ENCODE results near the gene GTF3C1.

- TF ChIP-seq CTCF (IDR thresholded peaks at IDR 0.05) = no peak
- TF ChIP-seq POLR2A (IDR thresholded peaks at IDR 0.05) = no peak
- TF ChIP-seq POLR2AphosphoS5 (IDR thresholded peaks at IDR 0.05) = no peak
- no peak for TF ChIP-seq EP300 (IDR thresholded peaks at IDR 0.05)
These were observed 14.5 kb upstream of the GTF3C1 start for GRCh38 chr16:27564224-27564623.
